Adipocyte (in vitro differentiated cells): ENCODE data around the gene ITGBL1.
"Not testable (repeated sequence)": the region's sequence is repeated elsewhere in the genome, so short reads cannot be mapped to it uniquely, and the experiment has no call there.

Experiments
- DNase-seq: peaks from one replicate; pipeline ENCODE4 v3.0.0-alpha.2; 2015; ENCODE audit warnings: low read depth
- H3K27me3 ChIP-seq: replicated peaks from 2 replicates; pipeline ENCODE4 v1.7.0; 2013; ENCODE audit warnings: mild to moderate bottlenecking, low read length, moderate library complexity; ENCODE audit not compliant: control insufficient read depth, insufficient read depth
- H3K36me3 ChIP-seq: 2 replicates; pipeline ENCODE4 v1.7.0; 2013; ENCODE audit warnings: low read length, mild to moderate bottlenecking, moderate library complexity; ENCODE audit not compliant: control insufficient read depth, insufficient read depth, severe bottlenecking
- H3K4me1 ChIP-seq: 2 replicates; pipeline ENCODE4 v1.7.0; 2013; ENCODE audit warnings: mild to moderate bottlenecking, low read length, moderate library complexity; ENCODE audit not compliant: control insufficient read depth, insufficient read depth
- H3K4me3 ChIP-seq: 2 replicates; pipeline ENCODE4 v1.7.0; 2013; ENCODE audit warnings: mild to moderate bottlenecking, low read length, moderate library complexity
- H3K9ac ChIP-seq: 2 replicates; pipeline ENCODE4 v1.7.0; 2013; ENCODE audit warnings: mild to moderate bottlenecking, low read length, moderate library complexity
- H3K9me3 ChIP-seq: 2 replicates; pipeline ENCODE4 v1.7.0; 2013; ENCODE audit warnings: mild to moderate bottlenecking, low read length, moderate library complexity; ENCODE audit not compliant: control insufficient read depth

Gene ITGBL1

GRCh38 chr13:101535192-101535746, 82.8 kb downstream of the ITGBL1 start:
- peaks cover 60% of the 10 kb centered on the region for H3K4me1 ChIP-seq
- peak; percentile 61 for DNase-seq

GRCh38 chr13:101536079-101536478, 83.6 kb downstream of the ITGBL1 start:
- Histone ChIP-seq H3K4me1 (peaks cover 52% of the 10 kb centered on the region), H3K36me3 (no peaks in the 10 kb centered on the region), H3K9ac (no peak overlapping the region), H3K27me3 (no peaks in the 10 kb centered on the region), H3K4me3 (no peak overlapping the region), H3K9me3 (no peaks in the 10 kb centered on the region)
- DNase-seq = no peak

More at GRCh38 chr13:101535192-101535746, 82.8 kb downstream of the ITGBL1 start:
- Histone ChIP-seq H3K4me3 (no peak overlapping the region), H3K9ac (peak overlapping the region; percentile 25), H3K9me3 (no peaks in the 10 kb centered on the region), H3K27me3 (no peaks in the 10 kb centered on the region), H3K36me3 (no peaks in the 10 kb centered on the region)

GRCh38 chr13:101544544-101544943, 92.1 kb downstream of the ITGBL1 start:
- H3K4me1 ChIP-seq, DNase-seq, H3K27me3 ChIP-seq, H3K9ac ChIP-seq, H3K36me3 ChIP-seq, H3K9me3 ChIP-seq, H3K4me3 ChIP-seq: not testable (repeated sequence)

- Histone ChIP-seq H3K9ac (no peak overlapping the region), H3K4me1 (peaks cover 5% of the 10 kb centered on the region)
- DNase-seq = no peak
These were observed 92.5 kb downstream of the ITGBL1 start for GRCh38 chr13:101544979-101545378.

GRCh38 chr13:101545521-101545920, 93.0 kb downstream of the ITGBL1 start:
- H3K9ac ChIP-seq = no peak overlapping the region
- H3K36me3 ChIP-seq = no peaks in the 10 kb centered on the region
- H3K27me3 ChIP-seq = no peaks in the 10 kb centered on the region
- peaks cover 5% of the 10 kb centered on the region for H3K4me1 ChIP-seq
- H3K9me3 ChIP-seq = no peaks in the 10 kb centered on the region
- H3K4me3 ChIP-seq = no peak overlapping the region
- DNase-seq = peak; percentile 44

More at GRCh38 chr13:101544979-101545378, 92.5 kb downstream of the ITGBL1 start:
- Histone ChIP-seq H3K36me3 (no peaks in the 10 kb centered on the region), H3K4me3 (no peak overlapping the region), H3K27me3 (no peaks in the 10 kb centered on the region), H3K9me3 (no peaks in the 10 kb centered on the region)

GRCh38 chr13:101552286-101552685, 99.8 kb downstream of the ITGBL1 start:
- H3K27me3 ChIP-seq = no peaks in the 10 kb centered on the region
- H3K9me3 ChIP-seq = no peaks in the 10 kb centered on the region
- peaks cover 51% of the 10 kb centered on the region for H3K4me1 ChIP-seq
- DNase-seq = no peak
- peak overlapping the region; percentile 41 for H3K9ac ChIP-seq
- peak overlapping the region; percentile 58 for H3K4me3 ChIP-seq
- no peaks in the 10 kb centered on the region for H3K36me3 ChIP-seq

- peak; percentile 86 for DNase-seq
- H3K9ac ChIP-seq = peak overlapping the region; percentile 41
- no peaks in the 10 kb centered on the region for H3K36me3 ChIP-seq
- no peaks in the 10 kb centered on the region for H3K27me3 ChIP-seq
- H3K4me3 ChIP-seq = peak overlapping the region; percentile 58
- H3K9me3 ChIP-seq = no peaks in the 10 kb centered on the region
- peaks cover 55% of the 10 kb centered on the region for H3K4me1 ChIP-seq
These were observed 100.3 kb downstream of the ITGBL1 start for GRCh38 chr13:101552786-101553185.

GRCh38 chr13:101554420-101555125, 102.1 kb downstream of the ITGBL1 start:
- no peaks in the 10 kb centered on the region for H3K9me3 ChIP-seq
- peaks cover 61% of the 10 kb centered on the region for H3K4me1 ChIP-seq
- no peaks in the 10 kb centered on the region for H3K36me3 ChIP-seq
- DNase-seq = peak; percentile 54
- H3K4me3 ChIP-seq = no peak overlapping the region
- H3K9ac ChIP-seq = no peak overlapping the region
- no peaks in the 10 kb centered on the region for H3K27me3 ChIP-seq

- peaks cover 69% of the 10 kb centered on the region for H3K4me1 ChIP-seq
- H3K4me3 ChIP-seq = no peak overlapping the region
- no peaks in the 10 kb centered on the region for H3K36me3 ChIP-seq
- no peaks in the 10 kb centered on the region for H3K27me3 ChIP-seq
- H3K9ac ChIP-seq = no peak overlapping the region
- no peaks in the 10 kb centered on the region for H3K9me3 ChIP-seq
- no peak for DNase-seq
These were observed 103.1 kb downstream of the ITGBL1 start for GRCh38 chr13:101555610-101556009.

GRCh38 chr13:101556676-101557123, 104.2 kb downstream of the ITGBL1 start:
- peak overlapping the region; percentile 37 for H3K9ac ChIP-seq
- peak; percentile 84 for DNase-seq
- no peaks in the 10 kb centered on the region for H3K27me3 ChIP-seq
- H3K4me1 ChIP-seq = peaks cover 69% of the 10 kb centered on the region
- no peaks in the 10 kb centered on the region for H3K9me3 ChIP-seq
- H3K4me3 ChIP-seq = no peak overlapping the region
- no peaks in the 10 kb centered on the region for H3K36me3 ChIP-seq

GRCh38 chr13:101565317-101565716, 112.8 kb downstream of the ITGBL1 start:
- no peaks in the 10 kb centered on the region for H3K9me3 ChIP-seq
- DNase-seq = no peak
- H3K9ac ChIP-seq = no peak overlapping the region
- H3K27me3 ChIP-seq = no peaks in the 10 kb centered on the region
- peaks cover 3% of the 10 kb centered on the region for H3K4me1 ChIP-seq
- H3K36me3 ChIP-seq = peaks cover 12% of the 10 kb centered on the region
- H3K4me3 ChIP-seq = no peak overlapping the region
